ENCODE results near the gene PRMT7. TPM values are rescaled to one million over a fixed set of nuclear protein-coding genes. Genes with fewer than 3 reads are reported as not detected.

Gene PRMT7
- total RNA-seq, 1 experiment from 2014 or later, result 59.3 TPM

- peaks cover under 1% of the 10 kb centered on the region; the same call in 1 of the 2 replicates for H3K27me3 Mint-ChIP-seq (ENCODE audit: low read depth)
- no peak overlapping the region for H3K27ac Mint-ChIP-seq
- peaks cover 30% of the 10 kb centered on the region for H3K4me1 Mint-ChIP-seq
- no peak for TF ChIP-seq TEAD1 (CRISPR knock-in tag; IDR thresholded peaks at IDR 0.05)
- no peak for TF ChIP-seq E2F1 (CRISPR knock-in tag; IDR thresholded peaks at IDR 0.05)
- 0 out of 2 replicates have a peak, but pooled peaks have one; percentile 31 for TF ChIP-seq MAX (CRISPR knock-in tag; IDR thresholded peaks at IDR 0.05)
- no peaks in the 10 kb centered on the region for H3K36me3 Mint-ChIP-seq
- CTCF ChIA-PET, result interaction anchor here (0.5 to 3.9 kb wide), 25 partner anchors 9 to 336 kb away, joined by 3 to 38 read pairs (median 4); partner anchors contain the start of genes PRMT7, SLC7A6, SLC7A6OS and SMPD3
- ATAC-seq (no peak), DNase-seq (ENCODE audit: low spot score) (no peak)
- H3K9me3 Mint-ChIP-seq, result no peaks in the 10 kb centered on the region
- POLR2A ChIA-PET, result no interaction called here
- no peak overlapping the region for H3K4me3 Mint-ChIP-seq
These were observed 54.5 kb downstream of the PRMT7 start for GRCh38 chr16:68365167-68365817.

- ChIA-PET CTCF (interaction anchor here (0.5 to 2.8 kb wide), 11 partner anchors 11 to 336 kb away, joined by 3 to 12 read pairs (median 4); partner anchors contain the start of gene SMPD3), POLR2A (no interaction called here)
- Mint-ChIP-seq H3K4me1 (peaks cover 30% of the 10 kb centered on the region), H3K27me3 (ENCODE audit: low read depth) (peaks cover 2% of the 10 kb centered on the region; the same call in 1 of the 2 replicates), H3K27ac (no peak overlapping the region), H3K9me3 (no peaks in the 10 kb centered on the region), H3K4me3 (no peak overlapping the region), H3K36me3 (no peaks in the 10 kb centered on the region)
- no peak for DNase-seq (ENCODE audit: low spot score)
- ATAC-seq, result no peak
- TF ChIP-seq ZNF512 (CRISPR knock-in tag; IDR thresholded peaks at IDR 0.05; ENCODE audit: borderline replicate concordance), result no peak
- TF ChIP-seq PRDM15 (CRISPR knock-in tag; IDR thresholded peaks at IDR 0.05), result no peak
- no peak for TF ChIP-seq FOXP1 (CRISPR knock-in tag; IDR thresholded peaks at IDR 0.05; ENCODE audit: borderline replicate concordance)
- TF ChIP-seq NFATC4 (CRISPR knock-in tag; IDR thresholded peaks at IDR 0.05), result no peak
- TF ChIP-seq ZNF416 (CRISPR knock-in tag; IDR thresholded peaks at IDR 0.05), result no peak
- TF ChIP-seq MLX (CRISPR knock-in tag; IDR thresholded peaks at IDR 0.05), result no peak
- TF ChIP-seq FOXK1 (CRISPR knock-in tag; IDR thresholded peaks at IDR 0.05), result no peak
- no peak for TF ChIP-seq ZNF396 (CRISPR knock-in tag; IDR thresholded peaks at IDR 0.05; ENCODE audit: borderline replicate concordance)
- TF ChIP-seq SP1 (CRISPR knock-in tag; conservative IDR thresholded peaks at IDR 0.05), result no peak
- TF ChIP-seq ELF4 (CRISPR knock-in tag; IDR thresholded peaks at IDR 0.05; ENCODE audit: low read depth), result no peak
- TF ChIP-seq NFE2L1 (CRISPR knock-in tag; IDR thresholded peaks at IDR 0.05), result no peak
- no peak for TF ChIP-seq NR1H2 (CRISPR knock-in tag; IDR thresholded peaks at IDR 0.05)
- no peak for TF ChIP-seq ERG (CRISPR knock-in tag; IDR thresholded peaks at IDR 0.05)
- TF ChIP-seq FOXP4 (CRISPR knock-in tag; IDR thresholded peaks at IDR 0.05), result no peak
These were observed 55.2 kb downstream of the PRMT7 start for GRCh38 chr16:68366062-68366461.
